Measurements from ENCODE around the gene WWC2.

The WWC2 gene

DNA sequence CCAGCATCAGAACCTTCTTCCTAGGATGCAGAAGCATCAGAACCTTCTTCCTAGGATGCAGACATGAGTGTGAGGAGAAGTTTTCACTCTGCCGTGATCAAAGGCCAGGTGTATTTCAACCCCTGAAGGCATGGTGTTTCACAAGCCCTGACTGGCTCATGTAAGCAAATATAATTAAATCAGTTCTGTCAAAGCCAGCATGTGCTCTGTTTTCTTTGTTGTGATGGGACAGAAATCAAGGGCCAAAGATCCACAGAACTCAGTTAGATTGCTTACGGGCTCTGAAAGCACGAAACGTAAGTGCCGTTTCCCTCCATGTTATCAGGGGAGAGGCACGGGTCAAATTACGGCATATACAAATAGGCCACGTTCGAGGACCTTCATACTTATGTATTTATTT, 255.2 kb downstream of the WWC2 start:
- H3K27ac Mint-ChIP-seq: no peak overlapping the region
- no peak for ATAC-seq (replicated peaks)
- peaks cover 0 to 1% of the 10 kb centered on the region in 2 donors for H3K4me1 Mint-ChIP-seq (ENCODE audit: low read depth in 2 of 2)
- no peaks in the 10 kb centered on the region for H3K9me3 Mint-ChIP-seq
- no peak for DNase-seq
- peaks cover 22 to 71% of the 10 kb centered on the region in 2 donors for H3K27me3 Mint-ChIP-seq
- H3K4me3 Mint-ChIP-seq: no peak overlapping the region
- H3K36me3 Mint-ChIP-seq (ENCODE audit: insufficient read depth): no peaks in the 10 kb centered on the region

DNA sequence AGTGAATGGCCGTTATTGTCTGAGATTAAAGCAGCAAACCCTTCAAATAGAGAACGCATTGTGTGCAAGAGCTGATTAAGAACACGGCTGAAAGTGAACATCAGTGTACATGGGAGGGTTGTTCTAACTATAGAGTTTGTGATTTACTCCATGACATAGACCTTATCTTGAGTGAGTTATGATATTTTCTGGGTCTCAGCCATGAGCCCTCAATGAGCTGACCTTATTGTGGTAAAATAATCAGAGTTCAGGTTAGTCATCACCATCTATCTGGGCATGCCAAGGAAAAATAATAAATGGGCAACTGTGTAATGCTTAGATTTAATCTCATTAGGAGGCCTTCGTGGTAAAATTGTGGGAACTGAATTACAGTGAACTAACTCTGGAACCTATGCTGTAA, 256.3 kb downstream of the WWC2 start:
- H3K9me3 Mint-ChIP-seq: no peaks in the 10 kb centered on the region
- H3K27ac Mint-ChIP-seq: no peak overlapping the region
- no peaks in the 10 kb centered on the region for H3K4me1 Mint-ChIP-seq (ENCODE audit: low read depth in 2 of 2)
- ATAC-seq (replicated peaks) (no peak), DNase-seq (no peak)
- H3K36me3 Mint-ChIP-seq (ENCODE audit: insufficient read depth): no peaks in the 10 kb centered on the region
- no peak overlapping the region for H3K4me3 Mint-ChIP-seq
- H3K27me3 Mint-ChIP-seq: peaks cover 20 to 66% of the 10 kb centered on the region in 2 donors

DNA sequence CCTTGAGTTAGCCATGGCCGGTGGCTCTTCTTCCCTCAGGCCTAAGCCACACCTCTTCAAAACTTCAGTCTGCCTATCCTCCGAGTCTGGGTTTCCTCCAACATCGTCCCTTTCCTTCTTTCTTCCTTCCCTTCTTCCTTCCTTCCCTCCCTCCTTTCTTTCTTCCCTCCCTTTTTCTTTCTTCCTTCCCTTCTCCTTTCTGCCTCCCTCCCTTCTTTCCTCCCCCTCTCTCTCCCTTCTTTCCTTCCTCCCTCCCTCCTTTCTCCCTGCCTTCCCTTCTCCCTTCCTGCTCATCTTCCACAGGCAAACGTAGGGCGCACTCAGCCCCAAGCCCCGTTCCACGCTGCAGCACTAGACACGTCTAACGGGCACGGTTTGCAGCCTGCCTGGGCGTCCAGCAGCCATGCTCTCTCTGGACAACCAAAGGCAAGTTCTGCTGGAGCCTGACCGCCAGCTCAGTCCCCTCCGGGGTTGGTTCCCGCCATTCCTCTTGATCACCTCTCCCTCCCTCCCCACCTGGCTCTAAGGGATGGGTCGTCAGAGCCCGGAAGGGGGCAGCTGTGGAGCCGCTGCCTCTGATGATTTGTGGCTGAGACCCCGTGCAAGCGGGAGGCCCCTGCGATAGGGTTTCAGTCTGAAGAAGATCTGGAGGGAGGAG, 257.2 kb downstream of the WWC2 start:
- Mint-ChIP-seq H3K9me3 (no peaks in the 10 kb centered on the region), H3K4me1 (ENCODE audit: low read depth in 2 of 2) (no peaks in the 10 kb centered on the region), H3K27ac (no peak overlapping the region), H3K27me3 (peaks cover 13 to 57% of the 10 kb centered on the region in 2 donors), H3K4me3 (no peak overlapping the region), H3K36me3 (ENCODE audit: insufficient read depth) (no peaks in the 10 kb centered on the region)
- DNase-seq (no peak), ATAC-seq (replicated peaks) (no peak)

DNA sequence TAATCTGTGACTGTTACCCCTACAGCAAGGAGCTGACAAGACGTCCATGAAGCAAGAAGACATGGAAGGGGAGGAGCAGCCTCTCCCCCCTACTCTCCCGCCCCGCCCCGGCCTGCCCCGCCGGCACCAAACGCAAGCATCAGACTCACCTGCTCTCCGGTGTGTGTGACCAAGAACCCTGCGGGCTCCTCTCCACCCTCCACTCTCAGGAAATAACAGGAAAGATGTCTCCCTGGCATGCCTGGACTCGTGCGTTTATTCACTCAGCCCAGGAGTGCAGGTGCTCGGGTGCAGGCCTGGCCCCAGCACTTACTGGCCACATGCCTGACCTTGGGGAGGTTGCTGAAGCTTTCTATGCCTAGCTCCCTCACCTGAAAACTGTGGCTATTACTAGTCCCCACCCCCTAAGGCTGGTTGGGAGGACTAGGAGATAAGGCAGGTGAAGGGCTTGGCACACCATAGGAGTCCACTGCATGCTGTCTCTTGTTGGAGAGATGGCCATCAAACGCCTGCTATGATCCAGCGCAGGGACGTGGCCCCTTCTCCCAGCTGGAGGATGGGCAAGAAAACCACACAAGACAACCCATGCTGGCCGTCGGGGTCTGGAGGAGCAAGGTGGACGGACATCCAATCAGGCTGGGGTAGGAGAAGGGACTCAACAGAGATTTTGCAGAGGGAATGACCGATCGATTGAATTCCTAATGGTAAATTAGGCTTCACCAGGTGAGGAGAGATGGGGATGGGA, 258.0 kb downstream of the WWC2 start:
- Mint-ChIP-seq H3K9me3 (no peaks in the 10 kb centered on the region), H3K4me3 (no peak overlapping the region), H3K27ac (no peak overlapping the region), H3K4me1 (ENCODE audit: low read depth in 2 of 2) (no peaks in the 10 kb centered on the region), H3K27me3 (peaks cover 13 to 49% of the 10 kb centered on the region in 2 donors), H3K36me3 (ENCODE audit: insufficient read depth) (no peaks in the 10 kb centered on the region)
- DNase-seq (no peak), ATAC-seq (replicated peaks) (no peak)

DNA sequence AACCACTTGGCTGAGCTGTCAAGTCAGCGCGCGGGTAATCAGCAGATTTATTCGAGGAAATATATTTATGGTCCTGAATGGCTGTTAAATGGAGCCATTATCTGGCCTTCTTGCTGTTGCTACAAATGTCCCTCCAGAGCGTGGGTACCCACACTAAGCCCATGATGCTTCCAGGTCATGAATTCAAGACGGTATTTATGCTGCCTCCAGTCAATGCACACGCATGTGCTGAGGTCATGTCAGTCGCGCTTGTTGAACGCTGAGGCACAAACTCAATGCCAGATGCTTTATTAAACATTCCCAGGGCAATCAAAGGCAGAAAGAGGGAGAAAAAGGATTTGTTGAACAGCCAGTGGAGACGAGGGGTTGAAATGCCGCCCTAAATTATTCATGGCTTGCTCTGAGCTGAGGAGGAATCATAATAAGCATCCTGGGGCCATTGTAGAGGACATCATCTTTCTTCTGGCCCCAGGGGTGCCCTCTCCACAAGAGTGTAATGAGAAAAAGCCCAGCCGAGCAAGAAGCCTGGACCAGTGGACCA, 259.2 kb downstream of the WWC2 start:
- peaks cover 16 to 45% of the 10 kb centered on the region in 2 donors for H3K27me3 Mint-ChIP-seq
- no peaks in the 10 kb centered on the region for H3K4me1 Mint-ChIP-seq (ENCODE audit: low read depth in 2 of 2)
- DNase-seq (no peak), ATAC-seq (replicated peaks) (no peak)
- no peaks in the 10 kb centered on the region for H3K36me3 Mint-ChIP-seq (ENCODE audit: insufficient read depth)
- no peak overlapping the region for H3K27ac Mint-ChIP-seq
- no peaks in the 10 kb centered on the region for H3K9me3 Mint-ChIP-seq
- H3K4me3 Mint-ChIP-seq: no peak overlapping the region

DNA sequence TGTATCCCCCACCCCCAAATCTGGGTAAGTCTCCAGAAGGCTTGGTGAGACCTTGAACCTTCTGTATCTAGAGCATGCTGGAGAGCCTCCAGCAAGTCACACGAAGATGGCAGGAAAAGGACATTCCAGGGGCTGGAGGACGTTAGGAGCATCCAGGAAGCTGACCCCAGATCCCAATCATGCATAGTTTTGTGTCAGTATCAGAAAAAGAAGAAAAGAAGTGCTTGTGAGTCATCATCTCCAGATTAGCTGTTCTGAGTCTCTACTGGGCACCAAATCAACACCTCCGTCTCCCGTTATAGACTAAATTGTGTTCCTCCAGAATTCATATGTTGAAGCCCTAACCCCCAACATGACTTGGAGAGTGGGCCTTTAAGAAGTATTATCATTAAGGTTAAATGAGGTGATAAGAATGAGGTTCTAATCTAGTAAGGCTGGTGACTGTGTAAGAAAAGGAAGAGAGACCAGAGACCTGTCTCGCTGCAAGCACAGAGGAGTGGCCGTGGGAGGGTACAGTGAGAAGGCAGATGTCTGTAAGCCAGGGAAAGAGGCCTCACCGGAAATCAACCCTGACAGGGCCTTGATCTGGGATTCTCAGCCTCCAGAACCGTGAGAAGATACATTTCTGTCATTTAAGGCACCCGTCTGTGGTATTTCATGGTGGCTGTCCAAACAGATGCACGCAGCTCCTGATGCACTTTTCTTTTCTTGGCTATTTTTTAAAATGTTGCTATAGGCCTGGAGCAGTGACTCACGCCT, 261.3 kb downstream of the WWC2 start:
- no peaks in the 10 kb centered on the region for H3K36me3 Mint-ChIP-seq (ENCODE audit: insufficient read depth)
- no peak for ATAC-seq (replicated peaks)
- DNase-seq: no peak
- H3K4me3 Mint-ChIP-seq: no peak overlapping the region
- peaks cover 34 to 59% of the 10 kb centered on the region in 2 donors for H3K27me3 Mint-ChIP-seq
- no peaks in the 10 kb centered on the region for H3K4me1 Mint-ChIP-seq (ENCODE audit: low read depth in 2 of 2)
- H3K9me3 Mint-ChIP-seq: no peaks in the 10 kb centered on the region
- H3K27ac Mint-ChIP-seq: no peak overlapping the region

DNA sequence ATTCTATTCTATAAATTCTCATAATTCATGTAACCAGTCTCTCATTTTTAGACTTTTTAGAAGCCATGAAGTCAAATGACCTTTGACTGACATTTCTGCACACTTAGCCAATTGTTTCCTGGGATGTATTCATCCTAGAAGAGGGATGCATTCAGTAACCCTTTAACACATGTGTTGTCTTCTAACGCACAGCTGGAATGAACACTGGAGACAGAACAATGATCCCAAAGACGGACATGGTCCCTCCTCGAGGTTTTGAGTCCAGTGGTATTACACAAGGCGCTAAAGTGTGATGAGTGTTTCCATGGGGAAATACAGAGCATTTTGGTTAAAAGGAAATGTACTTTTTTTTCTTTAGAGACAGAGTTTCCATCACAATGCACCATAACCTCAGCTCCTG, 263.0 kb downstream of the WWC2 start:
- no peak overlapping the region for H3K4me3 Mint-ChIP-seq
- no peaks in the 10 kb centered on the region for H3K9me3 Mint-ChIP-seq
- ATAC-seq (replicated peaks): no peak

DNA sequence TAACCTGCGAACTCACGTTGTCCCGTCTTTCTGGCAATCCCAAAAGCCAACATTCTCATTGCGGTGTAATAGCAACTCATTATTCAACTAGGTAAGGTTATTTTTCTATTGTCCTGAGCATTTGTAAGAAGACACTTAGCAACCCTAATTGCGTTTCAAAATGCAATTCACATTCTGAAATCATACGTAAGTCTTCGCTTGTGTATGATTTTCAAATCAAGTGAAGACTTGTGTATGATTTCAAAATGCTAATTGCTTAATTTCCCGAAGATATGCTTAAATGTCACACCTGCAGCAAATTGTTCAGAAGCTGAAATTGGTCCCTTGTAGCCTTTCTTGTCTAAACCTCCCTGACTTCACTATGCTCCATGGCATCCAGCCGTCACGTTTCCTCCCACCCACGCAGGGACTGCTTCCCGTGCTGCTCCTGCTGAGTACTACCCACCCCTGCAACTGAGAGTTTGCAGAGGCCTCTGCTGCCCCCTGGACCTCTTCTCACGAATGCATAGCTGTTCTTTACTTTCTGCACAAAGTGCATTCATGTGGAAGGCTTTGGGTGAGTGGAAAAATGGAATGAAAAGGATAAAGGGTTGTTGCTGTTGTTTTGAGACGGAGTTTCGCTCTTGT, 264.0 kb downstream of the WWC2 start:
- Mint-ChIP-seq H3K36me3 (ENCODE audit: insufficient read depth) (no peaks in the 10 kb centered on the region), H3K9me3 (no peaks in the 10 kb centered on the region), H3K4me1 (ENCODE audit: low read depth in 2 of 2) (no peaks in the 10 kb centered on the region), H3K27me3 (peaks cover 27 to 45% of the 10 kb centered on the region in 2 donors), H3K27ac (no peak overlapping the region), H3K4me3 (no peak overlapping the region)
- DNase-seq (no peak), ATAC-seq (replicated peaks) (no peak)

More for the DNA sequence above, 263.0 kb downstream of the WWC2 start:
- Mint-ChIP-seq H3K27ac (no peak overlapping the region), H3K36me3 (ENCODE audit: insufficient read depth) (no peaks in the 10 kb centered on the region), H3K4me1 (ENCODE audit: low read depth in 2 of 2) (no peaks in the 10 kb centered on the region), H3K27me3 (peaks cover 34 to 55% of the 10 kb centered on the region in 2 donors)
- DNase-seq: no peak

DNA sequence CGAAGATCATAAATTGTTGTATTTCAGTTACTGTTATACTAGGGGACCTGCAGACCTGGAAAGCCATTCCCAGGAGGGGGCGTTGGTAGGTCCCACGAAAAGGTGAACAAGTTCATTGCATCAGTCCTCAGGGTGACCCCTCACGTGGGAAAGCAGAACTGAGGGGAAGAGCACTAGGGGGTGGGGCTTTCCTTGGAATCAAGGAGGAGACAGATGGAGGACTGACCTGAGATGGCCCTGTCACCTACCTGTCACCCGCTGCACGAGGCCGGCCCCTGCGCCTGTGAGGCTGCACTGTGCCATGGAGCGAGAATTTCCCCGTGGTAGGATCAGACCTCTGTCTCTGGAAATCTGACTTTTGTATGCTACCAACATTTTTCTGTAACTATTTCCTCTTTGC, 265.0 kb downstream of the WWC2 start:
- DNase-seq (no peak), ATAC-seq (replicated peaks) (no peak)
- no peaks in the 10 kb centered on the region for H3K9me3 Mint-ChIP-seq

DNA sequence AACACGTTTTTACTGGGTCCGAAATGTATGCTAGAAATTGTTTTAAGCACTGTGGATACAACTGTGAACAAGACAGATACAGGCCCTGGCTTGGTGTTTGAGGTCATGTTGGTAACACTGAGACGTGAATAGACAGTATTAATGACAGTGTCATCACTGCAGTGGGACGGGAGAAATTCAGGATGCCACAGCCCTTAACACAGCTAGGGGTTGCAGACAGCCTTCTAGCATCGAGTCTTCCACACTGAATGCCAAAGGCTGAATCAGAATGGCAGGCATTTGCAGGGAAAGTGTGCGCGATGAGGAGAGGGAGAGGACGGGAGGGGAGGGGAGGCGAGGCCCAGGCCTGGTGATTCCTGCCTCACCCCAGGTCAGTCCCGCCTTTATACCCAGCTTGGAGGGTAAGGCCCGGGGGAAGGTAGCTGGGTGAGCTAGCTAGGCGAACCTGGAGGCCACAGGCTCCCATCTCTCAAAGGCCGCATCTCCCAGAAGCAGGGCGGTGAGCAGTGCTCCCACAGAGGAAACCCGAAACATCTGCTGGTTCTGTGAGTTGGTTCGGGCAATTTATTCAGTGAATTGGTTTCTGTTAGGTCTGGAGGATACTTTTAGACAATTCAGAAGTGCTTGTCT, 267.3 kb downstream of the WWC2 start:
- no peaks in the 10 kb centered on the region for H3K9me3 Mint-ChIP-seq
- no peaks in the 10 kb centered on the region for H3K36me3 Mint-ChIP-seq (ENCODE audit: insufficient read depth)

More for the DNA sequence above, 265.0 kb downstream of the WWC2 start:
- Mint-ChIP-seq H3K4me1 (ENCODE audit: low read depth in 2 of 2) (no peaks in the 10 kb centered on the region), H3K36me3 (ENCODE audit: insufficient read depth) (no peaks in the 10 kb centered on the region), H3K4me3 (no peak overlapping the region), H3K27ac (no peak overlapping the region), H3K27me3 (peaks cover 22 to 38% of the 10 kb centered on the region in 2 donors)

DNA sequence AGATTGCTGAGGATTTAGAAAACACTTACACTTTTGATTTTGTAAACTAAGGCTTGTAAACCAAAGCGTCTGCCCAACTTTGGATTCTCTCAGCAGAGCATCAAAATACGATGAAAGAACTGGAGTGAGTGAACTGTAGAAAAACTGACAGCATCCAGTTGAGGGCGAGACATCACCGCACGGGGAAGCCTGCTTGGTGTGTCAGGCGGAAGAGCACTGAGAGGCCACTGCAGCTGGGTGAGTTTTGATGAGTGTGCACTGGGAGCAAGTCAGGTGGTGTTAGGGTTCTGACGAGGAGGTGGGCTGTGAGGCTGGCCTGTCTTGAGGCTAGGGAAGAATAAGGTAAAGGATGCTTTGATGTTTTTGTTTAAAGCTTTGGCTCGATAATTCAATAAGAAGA, 270.0 kb downstream of the WWC2 start:
- Mint-ChIP-seq H3K36me3 (ENCODE audit: insufficient read depth) (no peaks in the 10 kb centered on the region), H3K27ac (no peak overlapping the region), H3K4me1 (ENCODE audit: low read depth in 2 of 2) (no peaks in the 10 kb centered on the region), H3K27me3 (peaks cover 20 to 47% of the 10 kb centered on the region in 2 donors), H3K9me3 (no peaks in the 10 kb centered on the region), H3K4me3 (no peak overlapping the region)
- no peak for ATAC-seq (replicated peaks)
- no peak for DNase-seq

More for the DNA sequence above, 267.3 kb downstream of the WWC2 start:
- ATAC-seq (replicated peaks) (no peak), DNase-seq (no peak)
- Mint-ChIP-seq H3K4me3 (no peak overlapping the region), H3K4me1 (ENCODE audit: low read depth in 2 of 2) (no peaks in the 10 kb centered on the region), H3K27me3 (peaks cover 32 to 53% of the 10 kb centered on the region in 2 donors), H3K27ac (no peak overlapping the region)
